Naive thymus-derived CD8-positive, alpha-beta T cell (primary cell): Measurements from ENCODE around the gene IQSEC3. TPM values are rescaled to one million over a fixed set of nuclear protein-coding genes. Genes with fewer than 3 reads are reported as not detected.

Source experiments
- ATAC-seq, 2 donors: fragments of 150-1000 bp; cut with Tn5 transposase in 1 of 2; sonication (Bioruptor Pico), chemical (Tn5 transposase) in 1 of 2; 1 replicate in 1 of 2; 2 replicates in 1 of 2; pipeline ENCODE4 v1.10.0; 2021; ENCODE audit warnings: mild to moderate bottlenecking in 2 of 2, moderate library complexity in 2 of 2
- POLR2A ChIA-PET: fragments of 350-600 bp; sonication (Branson Sonifier 250); formaldehyde crosslinking; loops from one replicate; lab custom pipeline; 2021; ENCODE audit warnings: antibody characterized with exemption; lab: Charles Lee
- DNase-seq, 10 donors: peaks; one replicate each; pipeline versions ENCODE4 v3.0.0 to v3.0.0-alpha.2; 2020 to 2022
- H3K27ac Mint-ChIP-seq, 10 donors: one replicate each; pipeline ENCODE4 v1.8.0; 2020 to 2022; ENCODE audit warnings: mild to moderate bottlenecking in 10 of 10, mixed read lengths in 10 of 10, moderate library complexity in 4 of 10, inconsistent platforms in 1 of 10
- H3K27me3 Mint-ChIP-seq, 5 donors: one replicate each; pipeline ENCODE4 v1.8.0; 2021 to 2022; ENCODE audit warnings: mixed read lengths in 5 of 5
- H3K36me3 Mint-ChIP-seq, 3 donors: one replicate each; pipeline ENCODE4 v1.8.0; 2020 to 2022; ENCODE audit warnings: mixed read lengths in 3 of 3, mild to moderate bottlenecking in 2 of 3, inconsistent platforms in 1 of 3
- H3K4me1 Mint-ChIP-seq, 4 donors: one replicate each; pipeline ENCODE4 v1.8.0; 2021 to 2022; ENCODE audit warnings: mixed read lengths in 4 of 4
- H3K4me3 Mint-ChIP-seq, 10 donors: one replicate each; pipeline ENCODE4 v1.8.0; 2020 to 2022; ENCODE audit warnings: mild to moderate bottlenecking in 10 of 10, mixed read lengths in 10 of 10, moderate library complexity in 6 of 10, inconsistent platforms in 1 of 10
- H3K9me3 Mint-ChIP-seq, 9 donors: one replicate each; pipeline ENCODE4 v1.8.0; 2020 to 2022; ENCODE audit warnings: mixed read lengths in 9 of 9, mild to moderate bottlenecking in 3 of 9, inconsistent platforms in 1 of 9, moderate library complexity in 1 of 9
- polyA plus RNA-seq, 3 donors: library from polyadenylated mRNA; unstranded; fragments of 300-500 nt; fragmentation: Illumina TruSeq; gene quantifications; one replicate each; pipeline ENCODE4 v1.2.3, GENCODE V29; 2021
- total RNA-seq, 8 experiments: library from RNA in 2 of 8; stranded (reverse) in 2 of 8; gene quantifications; one replicate each; pipeline ENCODE4 v1.2.3 and lab custom pipeline; 2021 to 2026

The IQSEC3 gene
- total and polyA plus RNA-seq, 5 experiments from 2014 or later, result 0.42 to 19.3 (median 1.1) TPM

DNA sequence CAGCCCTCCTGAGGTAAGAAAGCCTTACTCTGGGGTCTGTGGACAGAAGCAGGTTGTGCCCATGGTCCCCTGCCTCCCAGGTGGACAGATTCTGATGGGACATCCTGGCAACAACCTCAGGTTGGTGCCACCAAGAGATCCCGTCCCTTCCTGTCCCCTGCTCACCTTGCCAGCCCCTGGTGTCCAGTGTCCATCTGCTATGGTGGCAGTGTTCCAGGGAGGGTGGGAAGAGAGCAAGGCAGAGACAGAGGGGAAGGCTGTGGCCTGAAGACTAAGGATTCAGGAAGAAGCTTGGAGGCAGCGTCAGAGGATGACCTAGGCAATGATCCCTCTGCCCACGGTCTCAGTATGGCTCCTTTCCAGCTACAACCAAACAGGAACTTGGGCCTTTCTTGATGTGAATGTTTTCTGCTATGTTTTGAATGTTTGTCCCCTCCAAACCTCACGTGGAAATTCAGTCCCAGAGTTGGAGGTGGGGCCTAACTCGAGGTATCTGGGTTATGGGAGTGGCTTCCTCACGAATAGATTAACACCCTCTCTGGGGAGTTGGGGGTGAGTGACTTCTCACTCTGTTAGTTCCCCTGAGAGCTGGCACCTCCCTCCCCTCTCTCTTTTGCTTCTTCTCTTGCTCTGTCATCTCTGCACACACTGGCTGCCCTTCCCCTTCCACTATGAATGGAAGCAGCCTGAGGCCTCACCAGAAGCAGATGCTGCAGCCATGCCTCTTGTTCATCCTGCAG, 26.9 kb downstream of the IQSEC3 start:
- Mint-ChIP-seq H3K9me3 (peaks cover 2 to 21% (median 15%) of the 10 kb centered on the region in 9 donors), H3K27ac (no peak overlapping the region), H3K4me1 (peaks cover 0 to 2% (median 0%) of the 10 kb centered on the region in 4 donors), H3K27me3 (peaks cover 5 to 12% (median 9%) of the 10 kb centered on the region in 5 donors), H3K36me3 (peaks cover 0 to 17% (median 0%) of the 10 kb centered on the region in 3 donors), H3K4me3 (no peak overlapping the region)
- ATAC-seq (no peak), DNase-seq (peak in 1 of 10 donors; percentile 35)
- POLR2A ChIA-PET, result no interaction called here

DNA sequence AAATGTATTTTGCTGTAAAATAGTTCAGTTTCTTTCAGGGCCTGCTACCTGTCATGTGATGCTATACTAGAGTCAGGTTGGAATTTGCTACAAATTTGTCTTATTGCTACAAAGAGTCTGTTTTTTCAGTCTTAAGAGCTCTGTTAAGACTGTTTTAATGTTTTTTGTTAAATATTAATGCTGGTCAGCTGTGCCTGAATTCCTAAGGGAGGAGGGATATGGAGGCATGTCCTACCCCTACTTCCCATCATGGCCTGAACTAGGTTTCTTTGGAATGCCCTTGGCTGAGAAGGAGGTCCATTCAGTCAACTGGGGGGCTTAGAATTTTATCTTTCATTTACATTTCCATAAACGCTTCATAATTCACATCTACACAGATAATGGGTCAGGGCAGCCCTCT, 30.0 kb downstream of the IQSEC3 start:
- no peak overlapping the region for H3K27ac Mint-ChIP-seq
- ATAC-seq (no peak), DNase-seq (no peak)
- no peaks in the 10 kb centered on the region for H3K36me3 Mint-ChIP-seq
- H3K4me3 Mint-ChIP-seq, result no peak overlapping the region
- H3K27me3 Mint-ChIP-seq, result peaks cover 8 to 43% (median 35%) of the 10 kb centered on the region in 5 donors
- H3K9me3 Mint-ChIP-seq, result peaks cover 0 to 9% (median 0%) of the 10 kb centered on the region in 9 donors
- POLR2A ChIA-PET, result no interaction called here
- H3K4me1 Mint-ChIP-seq, result peaks cover 0 to 4% (median 0%) of the 10 kb centered on the region in 4 donors

DNA sequence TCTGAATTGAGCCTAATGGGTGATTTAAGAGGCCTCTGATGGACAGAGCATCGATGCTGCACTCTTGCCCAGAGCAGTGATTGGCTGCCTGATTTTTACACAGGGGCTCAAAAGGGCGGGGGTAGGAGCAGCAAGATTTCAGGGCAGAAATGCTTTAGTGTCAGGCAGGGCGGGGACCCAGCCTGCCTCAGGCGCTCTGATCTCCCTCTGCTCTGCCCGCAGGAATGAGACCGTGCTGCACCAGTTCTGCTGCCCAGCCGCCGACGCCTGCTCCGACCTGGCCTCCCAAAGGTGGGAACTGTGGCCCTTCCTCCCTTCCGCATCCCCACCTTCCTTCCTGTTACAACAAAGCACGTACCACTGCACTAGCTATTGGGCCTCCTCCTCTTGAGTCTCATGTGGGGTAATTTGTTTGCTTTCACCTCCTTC, 32.4 kb downstream of the IQSEC3 start:
- Mint-ChIP-seq H3K27ac (no peak overlapping the region), H3K4me1 (peaks cover 0 to 7% (median 5%) of the 10 kb centered on the region in 4 donors), H3K27me3 (peaks cover 9 to 50% (median 34%) of the 10 kb centered on the region in 5 donors), H3K9me3 (peaks cover 0 to 3% (median 0%) of the 10 kb centered on the region in 9 donors), H3K36me3 (no peaks in the 10 kb centered on the region), H3K4me3 (no peak overlapping the region)
- DNase-seq, result peak in 1 of 10 donors; percentile 8
- POLR2A ChIA-PET, result no interaction called here
- ATAC-seq, result no peak

DNA sequence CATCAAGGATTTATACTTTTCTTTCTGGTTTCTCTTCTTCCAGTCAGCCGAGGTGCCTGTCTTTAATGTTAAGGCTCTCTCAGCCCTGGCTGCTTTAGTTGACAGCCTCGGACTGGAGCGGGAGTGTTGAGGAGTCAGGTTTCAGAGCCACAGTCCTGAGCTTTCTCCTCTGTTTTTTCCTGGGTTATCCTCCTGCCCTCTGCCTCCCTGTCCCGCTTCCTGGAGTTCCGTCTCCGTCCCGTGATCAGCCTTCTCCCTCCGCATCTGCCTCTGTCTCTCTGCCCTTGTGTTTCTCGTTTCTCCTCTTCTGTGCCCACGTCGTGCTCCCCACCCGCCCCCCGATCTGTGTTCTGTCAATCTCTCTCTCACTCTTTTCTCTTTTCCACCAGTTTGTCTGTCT, 33.0 kb downstream of the IQSEC3 start:
- DNase-seq (peak in 1 of 10 donors; percentile 37), ATAC-seq (no peak)
- H3K9me3 Mint-ChIP-seq, result peaks cover 0 to 3% (median 0%) of the 10 kb centered on the region in 9 donors
- H3K36me3 Mint-ChIP-seq, result no peaks in the 10 kb centered on the region
- no peak overlapping the region for H3K27ac Mint-ChIP-seq
- peaks cover 9 to 50% (median 31%) of the 10 kb centered on the region in 5 donors for H3K27me3 Mint-ChIP-seq
- H3K4me1 Mint-ChIP-seq, result peaks cover 0 to 10% (median 6%) of the 10 kb centered on the region in 4 donors
- no peak overlapping the region for H3K4me3 Mint-ChIP-seq
- POLR2A ChIA-PET, result no interaction called here

DNA sequence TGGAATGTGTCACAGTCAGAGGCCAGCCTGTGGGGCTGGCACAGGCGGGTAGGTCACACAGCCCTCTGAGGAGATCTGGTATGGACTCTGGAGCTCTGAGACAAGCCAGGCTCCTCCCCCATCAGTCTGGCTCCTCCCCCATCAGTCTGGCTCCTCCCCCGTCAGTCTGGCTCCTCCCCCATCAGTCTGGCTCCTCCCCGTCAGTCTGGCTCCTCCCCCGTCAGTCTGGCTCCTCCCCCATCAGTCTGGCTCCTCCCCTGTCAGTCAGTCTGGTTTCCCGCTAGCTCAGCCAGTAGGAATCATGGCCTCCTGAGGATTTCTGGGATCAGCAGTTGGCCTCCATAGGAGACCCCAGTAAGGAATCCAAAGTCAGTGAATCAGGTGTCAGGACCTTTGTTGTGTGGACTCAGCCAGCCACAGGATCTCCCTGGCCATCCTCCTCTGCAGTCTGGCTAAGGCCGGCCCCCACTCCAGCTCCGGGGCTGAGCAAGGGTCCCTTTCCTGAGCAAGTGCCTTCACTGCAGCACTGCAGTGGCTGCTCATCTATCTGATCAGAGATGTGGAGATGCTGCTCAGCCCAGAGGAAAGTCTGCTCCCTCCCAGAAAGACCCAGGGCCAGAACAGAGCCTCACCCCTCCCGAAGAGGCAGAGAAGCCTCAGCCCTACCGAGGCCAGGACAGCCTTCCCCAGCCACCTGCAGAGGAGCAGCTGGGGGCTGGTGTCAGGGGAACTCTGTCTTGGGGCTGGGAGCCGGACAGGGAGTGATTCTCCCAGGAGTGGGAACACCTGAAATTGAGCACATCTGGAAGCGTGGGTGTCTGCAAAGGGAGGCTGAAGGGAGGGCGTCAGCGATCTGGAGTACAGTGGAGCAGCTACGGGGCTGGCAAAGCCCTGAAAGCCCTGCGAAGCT, 35.7 kb downstream of the IQSEC3 start:
- peaks cover 6 to 50% (median 27%) of the 10 kb centered on the region in 5 donors for H3K27me3 Mint-ChIP-seq
- peak overlapping the region in 2 of 10 donors; percentile 25 to 67 for H3K27ac Mint-ChIP-seq
- H3K4me1 Mint-ChIP-seq, result peaks cover 0 to 14% (median 9%) of the 10 kb centered on the region in 4 donors
- no peaks in the 10 kb centered on the region for H3K36me3 Mint-ChIP-seq
- POLR2A ChIA-PET, result no interaction called here
- H3K4me3 Mint-ChIP-seq, result peak overlapping the region in 1 of 10 donors; percentile 58
- peaks cover 0 to 3% (median 0%) of the 10 kb centered on the region in 9 donors for H3K9me3 Mint-ChIP-seq
- DNase-seq (peak in 1 of 10 donors; percentile 54), ATAC-seq (no peak)

DNA sequence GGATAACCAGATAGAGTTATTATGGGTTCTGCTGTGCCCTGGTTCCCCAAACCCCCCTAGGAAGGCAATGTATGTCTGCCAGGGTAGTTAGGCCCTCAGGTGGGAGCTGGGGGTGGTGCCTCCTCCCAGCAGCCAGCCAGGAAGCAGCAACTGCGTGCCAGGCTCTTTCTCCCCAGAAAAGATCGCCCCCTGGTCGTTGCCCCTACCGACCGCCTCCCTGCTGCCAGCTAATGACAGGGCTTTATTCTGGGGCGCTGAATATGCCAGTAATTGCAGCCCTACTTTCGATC, 36.3 kb downstream of the IQSEC3 start:
- Mint-ChIP-seq H3K9me3 (peaks cover 0 to 3% (median 0%) of the 10 kb centered on the region in 9 donors), H3K4me3 (no peak overlapping the region), H3K4me1 (peaks cover 0 to 14% (median 9%) of the 10 kb centered on the region in 4 donors), H3K27ac (peak overlapping the region in 2 of 10 donors; percentile 46 to 78), H3K27me3 (peaks cover 6 to 44% (median 27%) of the 10 kb centered on the region in 5 donors), H3K36me3 (no peaks in the 10 kb centered on the region)
- ATAC-seq (no peak), DNase-seq (peak in 1 of 10 donors; percentile 22)
- POLR2A ChIA-PET, result no interaction called here

DNA sequence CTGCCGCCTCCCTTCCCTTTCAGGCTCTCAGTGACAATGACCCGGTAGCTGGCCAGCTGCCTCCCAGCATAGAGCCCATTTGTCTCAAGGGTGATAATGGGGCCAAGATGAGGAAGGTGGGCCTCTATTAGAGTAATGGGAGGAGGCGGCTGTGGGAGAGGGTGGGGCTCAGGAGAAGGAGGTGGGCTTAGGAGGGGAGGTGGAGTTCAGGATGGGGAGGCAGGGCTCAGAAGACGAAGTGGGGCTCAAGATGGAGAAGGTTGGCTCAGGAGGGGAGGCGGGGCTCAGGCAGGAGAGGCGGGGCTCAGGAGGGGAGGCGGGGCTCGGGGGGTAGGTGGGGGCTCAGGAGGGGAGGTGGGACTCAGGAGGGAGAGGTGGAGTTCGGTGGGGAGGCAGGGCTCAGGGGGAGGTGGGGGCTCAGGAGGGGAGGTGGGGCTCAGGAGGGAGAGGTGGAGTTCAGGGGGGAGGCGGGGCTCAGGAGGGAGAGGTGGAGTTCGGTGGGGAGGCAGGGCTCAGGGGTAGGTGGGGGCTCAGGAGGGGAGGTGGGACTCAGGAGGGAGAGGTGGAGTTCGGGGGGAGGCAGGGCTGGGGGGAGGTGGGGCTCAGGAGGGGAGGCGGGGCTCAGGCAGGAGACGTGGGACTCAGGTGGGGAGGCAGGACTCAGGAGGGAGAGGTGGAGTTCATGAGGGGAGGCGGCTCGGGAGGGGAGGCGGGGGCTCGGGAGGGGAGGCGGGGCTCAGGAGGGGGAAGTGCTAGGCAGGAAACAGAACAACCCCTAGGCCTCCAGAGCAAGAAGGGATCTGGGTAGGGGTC, 36.8 kb downstream of the IQSEC3 start:
- DNase-seq (peak in 1 of 10 donors; percentile 47), ATAC-seq (no peak)
- no peaks in the 10 kb centered on the region for H3K36me3 Mint-ChIP-seq
- peak overlapping the region in 2 of 10 donors; percentile 46 to 68 for H3K27ac Mint-ChIP-seq
- H3K4me1 Mint-ChIP-seq, result peaks cover 0 to 14% (median 9%) of the 10 kb centered on the region in 4 donors
- peaks cover 0 to 3% (median 0%) of the 10 kb centered on the region in 9 donors for H3K9me3 Mint-ChIP-seq
- peaks cover 6 to 39% (median 27%) of the 10 kb centered on the region in 5 donors for H3K27me3 Mint-ChIP-seq
- POLR2A ChIA-PET, result no interaction called here
- H3K4me3 Mint-ChIP-seq, result peak overlapping the region in 1 of 10 donors; percentile 34

DNA sequence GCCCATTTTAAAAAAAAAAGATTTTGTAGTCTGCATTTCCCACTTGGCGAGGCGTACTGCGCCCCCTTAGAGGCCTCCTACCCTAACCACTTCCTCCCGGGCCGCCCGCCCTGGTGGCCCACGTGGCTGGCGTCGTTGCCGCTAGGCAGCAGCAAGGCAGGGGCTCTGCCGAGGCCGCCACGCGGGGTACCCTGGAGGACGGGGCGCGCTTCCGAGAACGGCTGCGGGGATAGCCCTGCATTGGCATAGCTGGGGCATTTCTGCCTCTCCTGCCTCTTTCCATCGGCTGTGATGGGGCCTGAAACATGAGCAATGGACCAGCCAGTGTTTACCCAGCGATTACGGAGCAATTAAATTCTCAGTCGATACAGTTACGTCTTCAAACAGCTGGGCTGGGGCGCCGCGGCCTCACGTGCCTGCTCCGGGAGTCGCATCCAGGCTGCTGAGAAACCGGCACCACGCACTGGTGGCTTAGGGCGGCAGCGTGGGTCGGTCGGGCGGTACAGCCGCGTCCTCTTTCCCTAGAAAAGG, 38.0 kb downstream of the IQSEC3 start:
- no peaks in the 10 kb centered on the region for H3K36me3 Mint-ChIP-seq
- H3K27ac Mint-ChIP-seq, result peak overlapping the region in 2 of 10 donors; percentile 46 to 53
- peak overlapping the region in 2 of 10 donors; percentile 31 to 33 for H3K4me3 Mint-ChIP-seq
- peak; percentile 90 to 93 for ATAC-seq
- peaks cover 4 to 26% (median 18%) of the 10 kb centered on the region in 5 donors for H3K27me3 Mint-ChIP-seq
- peaks cover 0 to 3% (median 0%) of the 10 kb centered on the region in 9 donors for H3K9me3 Mint-ChIP-seq
- peaks cover 6 to 18% (median 13%) of the 10 kb centered on the region in 4 donors for H3K4me1 Mint-ChIP-seq
- POLR2A ChIA-PET, result interaction anchor here (1.5 kb wide), 1 partner anchor 34 kb away, joined by 3 read pairs; no protein-coding TSS in a partner anchor
- DNase-seq, result peak in 7 of 10 donors; percentile 7 to 77 (median 60)

DNA sequence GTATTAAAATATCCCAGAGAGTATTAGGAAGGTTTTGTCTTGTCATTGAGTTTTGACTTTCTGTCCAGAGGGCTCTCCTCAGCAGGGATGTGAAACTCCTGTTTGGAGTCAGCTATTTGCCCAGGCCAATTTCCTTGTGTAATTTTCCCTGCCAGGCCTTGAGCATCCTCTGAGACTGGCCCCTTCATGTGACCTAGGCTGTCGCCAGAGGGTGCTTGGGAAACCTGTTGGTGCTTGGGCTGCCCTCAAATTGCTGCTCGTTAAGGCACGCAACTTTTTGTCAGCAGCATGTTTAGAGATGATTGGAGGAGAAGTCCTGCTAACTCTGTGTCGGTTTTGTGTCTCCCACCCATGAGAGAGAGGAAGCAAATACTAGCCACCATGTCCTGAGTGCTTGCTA, 39.1 kb downstream of the IQSEC3 start:
- H3K4me1 Mint-ChIP-seq, result peaks cover 14 to 29% (median 19%) of the 10 kb centered on the region in 4 donors

DNA sequence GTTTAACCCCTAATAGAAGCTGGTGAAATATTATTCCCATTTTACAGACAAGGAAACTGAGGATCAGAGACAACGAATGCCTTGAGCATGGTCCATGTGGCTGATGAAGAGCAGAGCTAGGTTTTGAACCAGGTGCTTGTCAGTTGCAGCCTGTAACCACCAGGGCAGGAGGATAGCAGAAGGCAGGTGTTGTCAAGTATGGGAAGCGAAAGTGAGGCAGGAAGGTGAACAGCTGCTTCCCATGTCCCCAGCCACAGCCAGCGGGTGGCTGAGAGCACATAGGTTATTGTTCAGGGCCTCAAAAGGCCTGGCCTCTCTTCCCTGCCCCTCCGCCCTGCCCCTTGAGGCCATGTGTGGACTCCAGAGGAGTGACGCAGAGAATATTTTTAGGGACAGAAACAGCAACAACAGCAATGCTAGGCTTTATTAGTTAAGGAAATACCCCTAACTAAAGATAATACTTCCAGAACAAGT, 39.6 kb downstream of the IQSEC3 start:
- Mint-ChIP-seq H3K27ac (peak overlapping the region in 2 of 10 donors; percentile 56 to 58), H3K4me1 (peaks cover 14 to 29% (median 19%) of the 10 kb centered on the region in 4 donors)
- DNase-seq, result peak in 1 of 10 donors; percentile 43

More for the DNA sequence above, 39.1 kb downstream of the IQSEC3 start:
- ATAC-seq (no peak), DNase-seq (peak in 1 of 10 donors; percentile 23)
- Mint-ChIP-seq H3K27ac (peak overlapping the region in 2 of 10 donors; percentile 18 to 56), H3K9me3 (peaks cover 0 to 3% (median 0%) of the 10 kb centered on the region in 9 donors), H3K36me3 (no peaks in the 10 kb centered on the region), H3K4me3 (no peak overlapping the region), H3K27me3 (peaks cover 0 to 15% (median 7%) of the 10 kb centered on the region in 5 donors)
- POLR2A ChIA-PET, result interaction anchor here (1.5 kb wide), 1 partner anchor 33 kb away, joined by 3 read pairs; no protein-coding TSS in a partner anchor

DNA sequence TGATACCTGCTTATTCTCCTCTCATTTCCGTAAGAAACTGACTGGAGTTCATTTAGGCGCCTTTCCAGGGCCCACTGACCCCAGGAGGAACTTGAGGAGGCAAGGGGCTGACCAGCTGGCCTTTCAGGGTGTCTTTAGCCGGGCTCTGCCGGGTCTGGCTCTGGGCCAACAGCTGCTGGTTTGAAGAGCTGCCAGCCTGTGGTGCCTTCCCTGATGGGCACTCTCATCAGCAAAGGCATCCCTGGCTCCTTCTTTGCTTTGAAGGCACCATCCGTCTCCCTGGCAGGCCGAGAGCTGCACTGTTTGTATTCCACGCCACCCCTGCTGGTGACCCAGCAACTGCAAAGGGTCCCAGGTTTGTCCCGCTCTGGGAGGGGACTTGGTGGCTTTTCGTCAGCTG, 42.0 kb downstream of the IQSEC3 start:
- POLR2A ChIA-PET, result no interaction called here
- peaks cover 0 to 3% (median 0%) of the 10 kb centered on the region in 9 donors for H3K9me3 Mint-ChIP-seq

More for the DNA sequence above, 39.6 kb downstream of the IQSEC3 start:
- Mint-ChIP-seq H3K36me3 (no peaks in the 10 kb centered on the region), H3K9me3 (peaks cover 0 to 3% (median 0%) of the 10 kb centered on the region in 9 donors), H3K4me3 (no peak overlapping the region), H3K27me3 (peaks cover 0 to 11% (median 6%) of the 10 kb centered on the region in 5 donors)
- POLR2A ChIA-PET, result interaction anchor here (1.5 kb wide), 1 partner anchor 33 kb away, joined by 3 read pairs; no protein-coding TSS in a partner anchor
- no peak for ATAC-seq

More for the DNA sequence above, 42.0 kb downstream of the IQSEC3 start:
- H3K27me3 Mint-ChIP-seq, result peaks cover 0 to 8% (median 2%) of the 10 kb centered on the region in 5 donors
- ATAC-seq (no peak), DNase-seq (peak in 1 of 10 donors; percentile 32)
- peak overlapping the region in 1 of 10 donors; percentile 81 for H3K27ac Mint-ChIP-seq
- no peaks in the 10 kb centered on the region for H3K36me3 Mint-ChIP-seq
- peaks cover 14 to 27% (median 17%) of the 10 kb centered on the region in 4 donors for H3K4me1 Mint-ChIP-seq
- H3K4me3 Mint-ChIP-seq, result no peak overlapping the region
